GM21360 (cell line): ENCODE measurements around the gene TTLL3.
A peak's percentile ranks its signal among the peaks of the same experiment; 100 is the strongest.
"Not testable (repeated sequence)": the region's sequence is repeated elsewhere in the genome, so short reads cannot be mapped to it uniquely, and the experiment has no call there.

Experiments
- ATAC-seq: cut with Tn5 transposase; IDR thresholded peaks from one replicate; pipeline ENCODE4 v1.9.1; 2021; ENCODE audit warnings: mild to moderate bottlenecking, moderate library complexity; ENCODE audit not compliant: unreplicated experiment

Gene TTLL3, protein sequence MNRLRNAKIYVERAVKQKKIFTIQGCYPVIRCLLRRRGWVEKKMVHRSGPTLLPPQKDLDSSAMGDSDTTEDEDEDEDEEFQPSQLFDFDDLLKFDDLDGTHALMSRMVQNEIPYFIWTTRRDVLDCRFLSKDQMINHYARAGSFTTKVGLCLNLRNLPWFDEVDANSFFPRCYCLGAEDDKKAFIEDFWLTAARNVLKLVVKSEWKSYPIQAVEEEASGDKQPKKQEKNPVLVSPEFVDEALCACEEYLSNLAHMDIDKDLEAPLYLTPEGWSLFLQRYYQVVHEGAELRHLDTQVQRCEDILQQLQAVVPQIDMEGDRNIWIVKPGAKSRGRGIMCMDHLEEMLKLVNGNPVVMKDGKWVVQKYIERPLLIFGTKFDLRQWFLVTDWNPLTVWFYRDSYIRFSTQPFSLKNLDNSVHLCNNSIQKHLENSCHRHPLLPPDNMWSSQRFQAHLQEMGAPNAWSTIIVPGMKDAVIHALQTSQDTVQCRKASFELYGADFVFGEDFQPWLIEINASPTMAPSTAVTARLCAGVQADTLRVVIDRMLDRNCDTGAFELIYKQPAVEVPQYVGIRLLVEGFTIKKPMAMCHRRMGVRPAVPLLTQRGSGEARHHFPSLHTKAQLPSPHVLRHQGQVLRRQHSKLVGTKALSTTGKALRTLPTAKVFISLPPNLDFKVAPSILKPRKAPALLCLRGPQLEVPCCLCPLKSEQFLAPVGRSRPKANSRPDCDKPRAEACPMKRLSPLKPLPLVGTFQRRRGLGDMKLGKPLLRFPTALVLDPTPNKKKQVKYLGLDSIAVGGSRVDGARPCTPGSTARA

DNA sequence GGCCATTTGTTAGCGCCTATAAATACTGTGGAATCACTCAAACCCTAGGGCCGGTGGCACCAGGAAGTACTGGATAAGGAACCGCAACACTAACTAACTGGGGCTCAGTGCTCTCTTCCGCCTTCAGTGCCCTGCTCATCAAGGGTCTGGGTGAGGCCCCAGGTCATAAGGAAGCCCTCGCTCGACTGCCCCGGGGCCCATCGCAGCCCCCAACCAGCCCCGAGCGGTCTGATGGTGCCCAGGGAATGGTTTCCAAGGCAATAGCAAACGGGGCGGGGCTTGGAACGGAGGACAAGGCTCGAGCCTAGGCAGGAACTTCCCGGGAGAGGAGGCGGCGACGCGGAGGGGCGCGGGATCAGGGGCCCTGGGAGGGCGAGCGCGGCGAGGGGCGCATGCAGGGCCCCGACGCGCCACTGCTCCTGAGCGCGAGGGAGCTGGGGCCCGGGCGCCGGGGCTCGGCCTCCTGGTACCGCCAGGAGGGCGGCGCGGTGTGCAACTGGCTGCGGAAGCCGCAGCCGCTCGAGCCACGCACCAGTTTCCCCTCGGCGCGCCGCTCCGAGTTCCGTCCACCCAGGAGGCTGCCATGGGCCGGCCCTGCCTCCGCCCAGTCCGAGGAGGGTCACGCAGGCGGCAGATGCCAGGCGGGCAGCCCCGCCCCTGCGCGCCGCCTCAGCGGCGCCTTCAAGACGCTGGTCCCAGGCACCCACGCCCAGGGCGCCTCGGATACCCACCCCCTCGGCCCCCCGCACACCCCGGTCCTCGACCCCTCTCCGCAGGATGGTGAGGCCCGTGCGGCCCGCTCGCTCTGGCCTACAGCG, at the start of gene TTLL3:
Gene TTLL3, plus strand, starts transcription at position 648 of the 818 bp plus-strand sequence. CDS start 400 bp downstream, outside the sequence.
- ATAC-seq: peak; percentile 41

DNA sequence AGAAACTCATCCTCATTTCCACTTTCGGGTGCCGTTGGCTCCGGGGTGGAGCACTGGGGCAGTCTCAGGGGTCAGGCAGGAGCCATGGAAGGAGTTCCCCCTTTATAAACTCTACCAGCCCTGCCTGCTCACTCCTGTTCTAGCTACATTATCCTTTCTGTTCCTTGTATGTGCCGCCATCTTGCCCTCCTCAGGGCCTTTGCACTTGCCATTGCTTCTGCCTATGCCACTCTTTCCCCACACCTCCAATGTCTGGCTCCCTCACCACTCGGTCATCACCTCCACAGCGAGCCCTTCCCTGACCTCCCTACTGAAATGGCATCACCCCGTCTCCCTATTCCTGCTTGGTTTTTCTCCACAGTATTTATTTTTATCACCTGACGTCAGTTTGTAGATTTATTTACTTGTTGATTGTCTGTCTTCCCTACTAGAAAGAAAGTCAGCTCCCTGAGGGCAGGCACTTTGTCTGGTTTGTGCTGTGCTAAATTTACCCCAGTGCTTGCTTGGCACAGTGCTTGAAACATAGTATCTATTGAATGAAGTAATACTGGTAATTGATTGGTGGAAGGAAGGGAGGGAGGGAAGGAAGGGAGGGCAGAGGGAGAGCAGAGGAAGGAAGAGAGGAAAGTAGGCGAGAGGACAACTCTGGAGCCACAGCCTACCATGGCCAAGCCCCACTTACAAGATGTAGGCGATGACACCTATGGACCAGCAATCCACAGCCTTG, 49.1 kb upstream of the TTLL3 start:
- ATAC-seq: no peak

DNA sequence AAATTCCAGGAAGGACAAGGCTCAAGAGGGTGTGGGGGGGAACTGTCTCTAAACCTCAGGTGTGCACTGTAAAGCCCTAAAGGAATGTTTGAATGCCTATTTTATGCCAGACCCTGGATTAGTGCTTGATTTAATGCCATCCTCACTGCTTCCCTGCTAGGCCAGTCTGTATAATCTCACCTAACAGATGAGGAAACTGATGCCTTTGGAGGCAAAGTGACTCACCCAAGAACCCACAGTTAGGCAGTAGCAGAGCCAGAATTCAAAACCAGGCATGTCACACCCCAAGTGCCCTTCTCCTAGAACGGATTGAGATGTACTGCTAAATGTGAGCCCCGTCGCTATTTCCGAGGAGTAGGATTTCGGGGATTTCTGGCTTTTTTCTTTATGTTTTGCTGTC, 48.1 kb upstream of the TTLL3 start:
- ATAC-seq: no peak

DNA sequence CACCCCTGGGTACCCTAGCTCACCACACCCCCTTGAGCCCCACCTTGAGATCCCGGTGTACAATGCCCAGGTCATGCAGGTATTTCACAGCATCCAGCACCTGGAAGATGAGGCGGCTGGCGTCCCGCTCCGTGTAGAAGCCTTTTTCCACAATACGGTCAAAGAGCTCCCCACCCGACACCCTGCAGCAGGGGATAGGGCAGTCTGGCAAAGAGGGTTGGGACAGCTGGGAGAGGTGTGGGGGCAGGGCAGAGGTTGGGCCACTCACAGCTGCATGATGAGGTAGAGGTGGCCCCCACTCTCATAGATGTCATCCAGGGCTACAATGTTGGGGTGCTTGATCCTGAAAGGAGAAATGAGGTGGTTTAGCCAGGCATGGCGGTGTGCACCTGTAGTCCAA, 47.2 kb upstream of the TTLL3 start:
- ATAC-seq: no peak

DNA sequence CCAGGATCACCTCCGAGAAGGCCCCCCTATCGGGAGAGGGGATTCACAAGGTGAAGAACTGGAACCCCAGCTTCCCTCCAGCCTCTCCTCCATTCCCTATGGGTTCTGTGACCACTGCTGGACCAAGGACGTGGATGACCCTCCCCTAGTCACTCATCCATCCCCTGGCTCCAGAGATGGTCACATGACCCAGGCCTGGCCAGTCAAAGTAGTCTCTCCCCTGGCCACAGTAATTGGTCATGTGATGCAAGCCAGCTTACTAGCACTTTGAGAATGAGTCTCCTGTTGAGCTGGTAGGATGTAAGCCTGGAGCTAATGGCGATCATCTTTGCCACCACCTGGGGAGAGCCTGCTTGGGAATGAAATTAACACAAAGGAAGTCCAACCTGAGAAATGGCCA, 44.2 kb upstream of the TTLL3 start:
- no peak for ATAC-seq

DNA sequence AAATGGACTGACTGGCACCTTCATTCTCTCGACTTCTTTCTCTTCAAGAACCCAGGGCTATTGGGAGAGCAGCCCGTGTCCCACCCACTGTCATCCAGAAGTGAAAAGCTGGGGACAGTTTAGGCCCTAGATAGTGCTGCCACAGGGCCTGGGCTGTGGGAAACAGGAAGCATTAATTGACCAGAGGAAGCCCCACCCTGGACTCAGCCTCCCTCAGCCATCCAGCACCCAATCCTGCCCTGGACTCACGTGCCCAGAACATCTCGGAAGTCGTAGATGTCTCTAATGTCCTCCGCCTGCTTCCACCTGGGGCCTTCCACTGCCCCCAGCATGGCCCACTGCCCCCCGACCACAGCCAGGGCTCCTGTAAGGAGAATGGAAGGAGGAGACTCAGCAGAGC, 42.6 kb upstream of the TTLL3 start:
- ATAC-seq: no peak

DNA sequence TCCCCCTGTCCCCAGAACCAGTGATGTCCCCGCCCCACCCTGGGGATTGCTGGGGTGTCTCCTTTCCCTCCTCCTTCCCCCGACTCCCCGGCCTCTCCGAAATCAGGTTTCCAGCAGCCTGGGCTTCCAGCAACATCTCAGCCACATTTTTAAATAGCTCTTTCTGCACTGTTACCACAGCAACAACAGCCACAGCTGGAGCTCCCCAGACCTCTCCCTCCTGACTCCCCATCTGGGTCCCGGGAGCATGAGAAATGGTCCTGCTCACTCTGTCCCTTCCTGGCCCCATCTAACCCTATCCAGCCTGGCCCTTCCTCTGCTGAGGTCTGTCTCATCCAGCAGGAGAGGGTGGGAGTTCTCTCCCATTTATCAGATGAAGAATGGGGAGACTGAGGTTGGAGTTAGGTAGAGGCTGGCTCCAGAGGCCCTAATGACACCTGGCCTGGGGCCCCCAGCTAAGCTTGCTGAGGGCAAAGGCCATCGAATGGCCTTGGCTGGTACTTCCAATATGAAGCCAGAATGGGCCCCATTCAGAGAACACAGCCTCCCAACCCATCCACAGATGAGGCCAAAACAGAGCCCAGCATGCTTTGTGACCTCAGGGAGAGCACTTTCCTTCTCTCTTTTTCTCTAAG, 41.8 kb upstream of the TTLL3 start:
- no peak for ATAC-seq

DNA sequence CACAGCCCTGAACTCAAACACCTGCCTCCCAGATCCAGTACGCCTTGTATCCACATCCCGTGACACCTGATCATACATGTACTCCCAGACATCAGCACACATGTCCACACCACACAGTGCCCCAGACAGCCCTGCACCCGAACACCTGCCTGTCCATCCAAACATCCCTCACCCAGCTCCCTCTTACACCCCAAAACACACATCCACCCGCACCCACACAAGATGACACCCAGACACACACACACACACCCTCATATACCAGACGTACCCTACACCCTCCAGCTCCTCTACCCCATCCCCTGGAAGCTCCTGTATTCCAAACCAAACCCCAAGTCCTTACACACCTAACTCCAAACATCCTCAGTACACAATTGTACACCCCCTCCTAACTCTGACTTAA, 41.0 kb upstream of the TTLL3 start:
- ATAC-seq: no peak

DNA sequence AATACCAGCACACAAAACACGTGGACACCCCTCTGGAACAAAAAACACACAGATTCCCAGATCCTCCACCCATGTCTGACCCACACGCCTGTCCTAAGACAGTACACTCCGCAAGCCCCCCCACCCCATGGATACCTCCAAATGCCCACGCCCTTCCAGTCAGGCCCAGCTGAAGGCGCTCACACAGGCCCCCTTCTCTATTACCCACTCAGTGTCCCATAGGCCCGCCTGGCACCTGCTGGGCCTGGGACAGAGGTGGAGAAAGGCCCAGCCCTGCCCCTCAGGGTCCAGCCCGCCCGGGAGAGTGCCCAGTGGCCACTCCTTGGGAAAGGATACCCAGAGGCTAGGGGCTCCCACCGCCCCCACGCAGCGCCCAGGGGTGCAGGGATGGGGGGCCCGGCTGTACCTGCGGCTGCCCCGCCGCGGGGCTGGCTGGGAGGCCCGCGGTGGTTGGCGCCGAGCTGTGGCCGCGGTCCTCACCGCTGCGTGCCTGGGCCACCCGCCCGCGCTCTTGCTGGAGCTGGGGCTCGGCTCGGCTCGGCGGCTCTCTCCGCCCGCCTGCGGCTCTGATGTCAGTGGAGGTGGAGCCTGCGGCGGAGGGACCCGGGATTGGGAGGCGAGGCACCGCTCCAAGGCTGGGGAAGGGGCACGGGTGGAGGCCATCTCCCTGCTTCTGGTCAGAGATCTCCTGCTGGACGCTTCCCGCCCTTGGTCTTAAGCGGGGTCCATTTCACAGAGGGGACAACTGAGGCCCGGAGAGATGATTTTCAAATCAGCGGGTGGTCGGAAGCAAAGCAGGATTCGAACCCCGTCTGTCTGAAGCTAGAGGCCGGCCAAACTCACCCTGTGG, 40.4 kb upstream of the TTLL3 start, which contains the start of gene CAMK1:
Gene CAMK1, minus strand, starts transcription at position 522 of the 850 bp plus-strand sequence. CDS start 2,198 bp downstream, outside the sequence.
- ATAC-seq: peak; percentile 64

DNA sequence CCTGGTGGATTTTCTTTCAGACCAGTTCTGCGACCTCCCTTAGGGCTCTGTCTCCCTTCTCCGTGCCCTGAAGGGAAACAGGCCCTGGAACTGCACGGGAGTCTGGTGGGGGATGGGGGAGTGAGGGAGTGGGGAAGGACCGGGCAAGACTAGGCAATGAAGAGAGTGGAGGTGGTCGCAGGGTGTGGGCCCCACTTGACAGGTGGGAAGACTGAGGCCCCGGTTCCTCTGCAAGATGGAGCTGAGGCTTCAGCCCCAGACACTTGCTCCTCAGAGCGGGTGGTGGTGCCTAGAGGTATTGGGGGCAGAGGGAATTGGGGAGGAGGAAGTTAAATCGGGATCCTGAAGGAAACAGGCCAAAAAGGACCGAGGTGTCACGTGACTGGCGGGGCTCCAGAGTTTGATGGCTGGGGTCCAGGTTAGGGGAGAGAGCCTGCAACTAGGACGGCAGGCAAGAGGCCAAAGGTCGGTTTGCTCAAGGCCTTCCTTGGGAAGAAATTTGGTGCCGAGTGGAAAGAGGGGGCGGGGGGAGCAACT, 39.7 kb upstream of the TTLL3 start:
- ATAC-seq: no peak

DNA sequence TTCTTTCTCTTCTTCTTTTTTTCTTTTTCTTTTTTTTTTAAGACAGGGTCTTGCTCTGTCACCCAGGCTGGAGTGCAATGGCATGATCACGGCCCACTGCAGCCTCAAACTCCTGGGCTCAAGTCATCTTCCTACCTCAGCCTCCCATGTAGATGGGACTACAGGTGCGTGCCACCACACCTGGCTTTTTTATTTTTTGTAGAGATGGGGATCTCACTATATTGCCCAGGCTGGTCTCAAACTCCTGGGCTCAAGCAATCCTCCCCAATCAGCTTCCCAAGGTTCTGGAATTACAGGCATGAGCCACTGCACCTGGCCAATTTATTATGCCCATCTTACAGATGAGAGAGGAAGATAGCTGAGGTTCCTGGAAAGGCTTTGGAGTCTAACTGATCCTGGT, 39.1 kb upstream of the TTLL3 start:
- not testable (repeated sequence) for ATAC-seq

DNA sequence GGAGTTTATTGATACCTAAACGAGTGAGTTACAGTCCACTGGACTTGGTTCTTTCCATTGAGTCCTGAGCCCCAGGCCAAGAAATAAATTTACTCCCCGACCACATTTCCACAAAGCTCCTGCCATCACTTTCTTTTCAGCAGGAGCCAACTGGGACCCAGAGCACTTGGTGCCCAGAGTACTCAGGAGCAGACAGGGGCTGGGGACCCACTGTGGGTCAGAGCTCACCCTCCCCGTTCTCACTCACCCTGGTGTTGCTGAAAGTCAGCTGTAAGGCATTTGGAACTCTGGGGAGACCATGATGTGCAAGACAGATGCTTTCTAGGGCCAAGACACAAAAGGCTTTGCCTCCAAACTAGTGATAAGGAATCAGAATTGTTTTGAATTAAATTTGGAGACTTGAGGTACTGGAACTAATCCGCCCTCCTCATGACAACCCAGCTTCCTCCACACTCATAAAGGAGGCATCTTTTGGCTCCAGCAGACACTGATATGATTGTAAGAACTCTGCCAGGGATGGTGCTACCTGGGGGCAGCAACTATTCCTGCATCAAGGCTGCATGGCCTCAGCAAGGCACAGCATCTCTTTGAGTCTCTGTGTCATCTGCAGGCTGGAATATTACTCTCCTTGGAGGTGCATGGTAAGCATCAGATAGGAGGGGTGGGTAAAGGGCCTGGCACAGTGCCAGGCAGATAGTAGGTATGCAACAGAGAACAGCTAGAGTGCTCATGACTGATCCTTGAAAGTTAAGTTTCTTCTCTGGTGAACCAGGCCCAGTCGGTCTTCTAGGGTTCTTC, 33.0 kb upstream of the TTLL3 start:
- no peak for ATAC-seq

DNA sequence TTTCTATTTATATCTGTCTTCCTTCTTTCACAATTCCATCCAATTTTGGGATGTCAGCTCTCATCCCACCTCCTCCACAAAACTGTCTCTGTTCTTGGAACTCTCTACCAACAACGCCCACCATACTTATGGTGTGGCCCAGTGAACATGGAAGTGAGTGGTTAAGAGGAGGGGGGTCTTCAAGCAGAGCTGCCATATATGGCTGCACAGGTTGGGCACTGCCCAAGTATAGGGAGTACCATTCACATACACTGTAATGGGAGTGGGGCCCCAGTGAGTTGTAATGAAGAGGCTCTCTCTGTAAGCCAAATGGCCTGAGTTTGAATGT, 32.4 kb upstream of the TTLL3 start:
- ATAC-seq: no peak

DNA sequence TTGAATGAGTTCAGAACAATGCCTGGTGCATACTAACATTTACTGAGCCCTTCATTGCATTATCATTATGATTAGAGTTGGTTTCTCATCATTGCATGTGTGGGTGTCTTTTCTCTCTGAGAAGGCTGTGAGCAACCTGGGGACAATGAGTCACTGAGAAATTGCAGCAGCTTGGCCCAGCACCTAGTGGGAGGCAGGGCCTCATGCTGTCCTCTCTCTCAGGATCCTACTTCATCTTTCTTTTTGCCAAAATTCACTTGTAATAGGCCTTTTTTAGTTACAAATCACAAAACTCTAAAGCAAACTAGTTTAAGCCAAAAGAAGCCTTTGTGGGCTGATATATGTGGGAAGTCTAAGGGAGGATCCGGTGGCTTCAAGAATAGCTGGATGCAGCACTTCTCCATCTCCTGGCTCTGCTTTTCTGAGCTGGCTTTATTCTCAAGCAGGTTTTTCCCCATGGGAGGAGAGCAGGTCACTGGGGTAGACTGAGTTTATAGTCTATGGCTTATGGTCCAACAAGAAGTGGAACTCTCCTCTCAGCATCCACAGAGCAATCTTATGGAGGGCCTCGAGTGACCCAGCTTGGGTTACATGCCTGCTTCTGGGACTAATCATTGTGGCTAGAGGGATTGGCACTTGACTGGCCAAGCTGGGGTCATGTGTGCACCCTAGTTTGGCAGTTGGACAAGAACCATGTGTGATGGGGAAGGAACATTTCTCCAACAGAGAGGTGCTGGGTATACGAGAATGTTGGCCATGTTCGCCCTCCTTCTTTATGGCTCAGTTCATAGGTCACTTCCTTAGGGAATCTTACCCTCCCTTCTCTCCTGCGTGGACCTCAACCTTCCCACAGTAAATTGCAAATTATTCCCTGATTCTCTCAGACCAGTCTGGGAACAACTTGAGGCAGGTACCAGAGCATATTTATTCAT, 31.7 kb upstream of the TTLL3 start:
- no peak for ATAC-seq

DNA sequence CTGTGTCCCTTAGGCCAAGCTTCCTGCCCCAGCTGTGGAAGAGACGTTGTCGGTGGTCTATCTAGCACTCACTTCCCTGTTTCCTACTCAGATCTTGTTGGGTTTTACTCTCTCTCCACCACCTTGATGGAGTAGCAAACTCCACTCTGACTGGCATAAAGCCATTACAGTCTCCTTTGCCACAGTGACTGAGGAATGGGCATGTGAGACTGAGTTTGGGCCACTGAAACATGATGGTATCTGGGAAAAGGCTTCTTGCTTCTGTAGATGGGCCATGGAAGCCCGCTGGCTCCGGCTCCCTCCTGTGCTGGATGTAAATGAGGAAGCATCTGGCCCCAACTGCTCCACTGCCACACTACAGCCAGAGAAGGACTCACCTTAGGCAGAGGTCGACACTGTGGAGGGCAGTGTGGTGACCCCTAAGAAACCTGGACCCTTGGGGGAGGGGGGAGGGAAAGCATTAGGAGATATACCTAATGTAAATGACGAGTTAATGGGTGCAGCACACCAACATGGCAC, 30.9 kb upstream of the TTLL3 start:
- ATAC-seq: no peak

DNA sequence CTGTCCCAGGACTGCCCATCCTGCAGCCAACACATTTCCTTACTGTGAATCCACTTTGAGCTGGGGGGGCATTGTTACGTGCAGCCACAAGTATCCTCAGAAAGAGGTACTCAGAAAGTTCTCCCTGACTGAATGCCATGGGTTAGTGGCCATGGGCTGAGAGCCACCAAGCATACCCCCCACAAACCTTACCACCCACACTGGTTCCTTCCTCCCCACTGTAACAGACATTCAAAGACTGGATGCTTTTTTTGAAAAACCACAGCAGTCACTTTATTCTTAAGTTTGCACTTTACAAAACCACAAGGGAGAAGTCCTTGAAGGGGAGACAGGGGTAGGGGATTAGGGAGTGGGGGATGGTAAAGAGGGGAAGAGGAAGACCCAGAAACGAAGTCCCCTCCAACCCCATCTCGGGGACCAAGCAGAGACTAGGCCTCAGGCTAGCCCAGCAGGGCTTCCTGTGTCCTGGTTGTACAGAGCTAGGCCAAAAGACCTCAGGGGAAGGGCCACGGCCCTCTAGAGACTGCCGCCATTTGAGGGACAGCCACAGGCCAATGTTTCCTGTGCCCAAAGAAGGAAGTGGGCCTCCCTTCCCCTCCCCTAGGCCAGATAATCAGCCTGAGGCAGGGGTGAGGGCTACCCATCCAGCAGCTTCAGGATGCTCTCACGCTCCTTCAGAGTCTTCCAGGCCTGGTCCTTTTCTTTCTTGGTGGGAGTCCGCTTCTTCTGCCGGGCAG, 30.2 kb upstream of the TTLL3 start:
- ATAC-seq: peak; percentile 46
